ENCODE results near the gene THAP3. TPM values are rescaled to one million over a fixed set of nuclear protein-coding genes. Genes with fewer than 3 reads are reported as not detected.

THAP3 gene
- total and polyA plus RNA-seq, 2 of the 8 experiments (the other 6 are each of a cell fraction or from before 2014, with no cell fraction given): 8.2 to 15.3 TPM

DNA sequence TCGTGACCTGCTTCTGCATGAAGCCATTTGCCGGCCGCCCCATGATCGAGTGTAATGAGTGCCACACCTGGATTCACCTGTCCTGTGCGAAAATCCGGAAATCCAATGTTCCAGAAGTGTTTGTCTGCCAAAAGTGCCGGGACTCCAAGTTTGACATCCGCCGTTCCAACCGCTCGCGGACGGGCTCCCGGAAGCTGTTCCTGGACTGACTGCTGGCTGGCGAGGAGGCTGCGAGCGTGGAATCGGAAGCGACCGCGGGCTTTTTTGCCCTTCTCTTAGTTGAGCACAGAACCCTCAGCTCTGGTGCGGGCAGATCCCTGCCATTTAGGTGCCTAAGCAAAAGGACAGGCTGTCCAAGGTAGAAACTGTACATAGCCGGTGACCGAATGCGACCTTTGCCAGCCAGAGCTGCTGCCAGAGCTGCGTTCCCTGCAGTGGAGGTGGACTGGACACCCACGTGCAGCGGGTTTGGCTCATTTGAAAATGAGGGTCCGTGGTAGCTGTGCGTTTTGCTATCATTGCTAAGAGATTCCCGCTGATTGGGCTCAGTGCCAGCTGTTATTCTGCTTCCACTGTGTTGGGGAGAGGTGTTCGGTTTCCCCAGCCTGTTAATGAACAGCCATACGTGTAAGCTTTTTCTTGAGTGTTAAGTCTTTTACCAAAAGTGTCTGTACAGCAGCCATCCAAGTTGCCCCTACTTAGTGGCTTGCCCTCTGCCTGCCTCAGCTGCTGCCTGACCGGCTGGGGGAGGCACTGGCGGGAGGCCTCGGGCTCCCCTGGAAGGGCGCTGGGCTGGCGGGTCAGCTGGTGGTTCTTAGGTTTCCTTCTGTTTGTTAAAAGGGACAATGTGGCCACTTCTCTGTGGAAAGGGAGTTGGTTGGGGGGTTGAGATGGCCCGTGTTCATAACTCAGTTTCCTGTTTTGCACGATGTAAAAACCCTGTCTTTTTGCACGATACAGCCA lies 3.0 kb upstream of the THAP3 start (continued):
- TF ChIP-seq, protein P1, sequence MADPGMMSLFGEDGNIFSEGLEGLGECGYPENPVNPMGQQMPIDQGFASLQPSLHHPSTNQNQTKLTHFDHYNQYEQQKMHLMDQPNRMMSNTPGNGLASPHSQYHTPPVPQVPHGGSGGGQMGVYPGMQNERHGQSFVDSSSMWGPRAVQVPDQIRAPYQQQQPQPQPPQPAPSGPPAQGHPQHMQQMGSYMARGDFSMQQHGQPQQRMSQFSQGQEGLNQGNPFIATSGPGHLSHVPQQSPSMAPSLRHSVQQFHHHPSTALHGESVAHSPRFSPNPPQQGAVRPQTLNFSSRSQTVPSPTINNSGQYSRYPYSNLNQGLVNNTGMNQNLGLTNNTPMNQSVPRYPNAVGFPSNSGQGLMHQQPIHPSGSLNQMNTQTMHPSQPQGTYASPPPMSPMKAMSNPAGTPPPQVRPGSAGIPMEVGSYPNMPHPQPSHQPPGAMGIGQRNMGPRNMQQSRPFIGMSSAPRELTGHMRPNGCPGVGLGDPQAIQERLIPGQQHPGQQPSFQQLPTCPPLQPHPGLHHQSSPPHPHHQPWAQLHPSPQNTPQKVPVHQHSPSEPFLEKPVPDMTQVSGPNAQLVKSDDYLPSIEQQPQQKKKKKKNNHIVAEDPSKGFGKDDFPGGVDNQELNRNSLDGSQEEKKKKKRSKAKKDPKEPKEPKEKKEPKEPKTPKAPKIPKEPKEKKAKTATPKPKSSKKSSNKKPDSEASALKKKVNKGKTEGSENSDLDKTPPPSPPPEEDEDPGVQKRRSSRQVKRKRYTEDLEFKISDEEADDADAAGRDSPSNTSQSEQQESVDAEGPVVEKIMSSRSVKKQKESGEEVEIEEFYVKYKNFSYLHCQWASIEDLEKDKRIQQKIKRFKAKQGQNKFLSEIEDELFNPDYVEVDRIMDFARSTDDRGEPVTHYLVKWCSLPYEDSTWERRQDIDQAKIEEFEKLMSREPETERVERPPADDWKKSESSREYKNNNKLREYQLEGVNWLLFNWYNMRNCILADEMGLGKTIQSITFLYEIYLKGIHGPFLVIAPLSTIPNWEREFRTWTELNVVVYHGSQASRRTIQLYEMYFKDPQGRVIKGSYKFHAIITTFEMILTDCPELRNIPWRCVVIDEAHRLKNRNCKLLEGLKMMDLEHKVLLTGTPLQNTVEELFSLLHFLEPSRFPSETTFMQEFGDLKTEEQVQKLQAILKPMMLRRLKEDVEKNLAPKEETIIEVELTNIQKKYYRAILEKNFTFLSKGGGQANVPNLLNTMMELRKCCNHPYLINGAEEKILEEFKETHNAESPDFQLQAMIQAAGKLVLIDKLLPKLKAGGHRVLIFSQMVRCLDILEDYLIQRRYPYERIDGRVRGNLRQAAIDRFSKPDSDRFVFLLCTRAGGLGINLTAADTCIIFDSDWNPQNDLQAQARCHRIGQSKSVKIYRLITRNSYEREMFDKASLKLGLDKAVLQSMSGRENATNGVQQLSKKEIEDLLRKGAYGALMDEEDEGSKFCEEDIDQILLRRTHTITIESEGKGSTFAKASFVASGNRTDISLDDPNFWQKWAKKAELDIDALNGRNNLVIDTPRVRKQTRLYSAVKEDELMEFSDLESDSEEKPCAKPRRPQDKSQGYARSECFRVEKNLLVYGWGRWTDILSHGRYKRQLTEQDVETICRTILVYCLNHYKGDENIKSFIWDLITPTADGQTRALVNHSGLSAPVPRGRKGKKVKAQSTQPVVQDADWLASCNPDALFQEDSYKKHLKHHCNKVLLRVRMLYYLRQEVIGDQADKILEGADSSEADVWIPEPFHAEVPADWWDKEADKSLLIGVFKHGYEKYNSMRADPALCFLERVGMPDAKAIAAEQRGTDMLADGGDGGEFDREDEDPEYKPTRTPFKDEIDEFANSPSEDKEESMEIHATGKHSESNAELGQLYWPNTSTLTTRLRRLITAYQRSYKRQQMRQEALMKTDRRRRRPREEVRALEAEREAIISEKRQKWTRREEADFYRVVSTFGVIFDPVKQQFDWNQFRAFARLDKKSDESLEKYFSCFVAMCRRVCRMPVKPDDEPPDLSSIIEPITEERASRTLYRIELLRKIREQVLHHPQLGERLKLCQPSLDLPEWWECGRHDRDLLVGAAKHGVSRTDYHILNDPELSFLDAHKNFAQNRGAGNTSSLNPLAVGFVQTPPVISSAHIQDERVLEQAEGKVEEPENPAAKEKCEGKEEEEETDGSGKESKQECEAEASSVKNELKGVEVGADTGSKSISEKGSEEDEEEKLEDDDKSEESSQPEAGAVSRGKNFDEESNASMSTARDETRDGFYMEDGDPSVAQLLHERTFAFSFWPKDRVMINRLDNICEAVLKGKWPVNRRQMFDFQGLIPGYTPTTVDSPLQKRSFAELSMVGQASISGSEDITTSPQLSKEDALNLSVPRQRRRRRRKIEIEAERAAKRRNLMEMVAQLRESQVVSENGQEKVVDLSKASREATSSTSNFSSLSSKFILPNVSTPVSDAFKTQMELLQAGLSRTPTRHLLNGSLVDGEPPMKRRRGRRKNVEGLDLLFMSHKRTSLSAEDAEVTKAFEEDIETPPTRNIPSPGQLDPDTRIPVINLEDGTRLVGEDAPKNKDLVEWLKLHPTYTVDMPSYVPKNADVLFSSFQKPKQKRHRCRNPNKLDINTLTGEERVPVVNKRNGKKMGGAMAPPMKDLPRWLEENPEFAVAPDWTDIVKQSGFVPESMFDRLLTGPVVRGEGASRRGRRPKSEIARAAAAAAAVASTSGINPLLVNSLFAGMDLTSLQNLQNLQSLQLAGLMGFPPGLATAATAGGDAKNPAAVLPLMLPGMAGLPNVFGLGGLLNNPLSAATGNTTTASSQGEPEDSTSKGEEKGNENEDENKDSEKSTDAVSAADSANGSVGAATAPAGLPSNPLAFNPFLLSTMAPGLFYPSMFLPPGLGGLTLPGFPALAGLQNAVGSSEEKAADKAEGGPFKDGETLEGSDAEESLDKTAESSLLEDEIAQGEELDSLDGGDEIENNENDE (IDR thresholded peaks at IDR 0.05; ENCODE audit: insufficient replicate concordance, low read length): no peak
- no peak for TF ChIP-seq TAF1 (IDR thresholded peaks at IDR 0.05; ENCODE audit: low read depth, low read length)
- TF ChIP-seq GABPA (IDR thresholded peaks at IDR 0.05; ENCODE audit: borderline replicate concordance, insufficient read depth, low read length): no peak
- no peak for TF ChIP-seq KDM4A (IDR thresholded peaks at IDR 0.05; ENCODE audit: low read depth, low read length, severe bottlenecking)
- no peak for TF ChIP-seq YY1 (IDR thresholded peaks at IDR 0.05; ENCODE audit: low read depth, low read length)
- no peak for TF ChIP-seq CHD1 (IDR thresholded peaks at IDR 0.05; ENCODE audit: low read depth, low read length)
- TF ChIP-seq JUN (IDR thresholded peaks at IDR 0.05; ENCODE audit: low read depth, low read length): no peak
- no peak for TF ChIP-seq KDM1A (IDR thresholded peaks at IDR 0.05; ENCODE audit: borderline replicate concordance, low read length)

Measured in H1 (cell line).